Gastroesophageal sphincter (tissue), 4 donors: ENCODE data around the gene ITCH. TPM values are rescaled to one million over a fixed set of nuclear protein-coding genes. Genes with fewer than 3 reads are reported as not detected.
"Not testable (repeated sequence)": the region's sequence is repeated elsewhere in the genome, so short reads cannot be mapped to it uniquely, and the experiment has no call there.

Experiments used
- ATAC-seq: fragments of 150-250 bp; one replicate; pipeline ENCODE4 v1.9.1; 2016; ENCODE audit warnings: mild to moderate bottlenecking, moderate library complexity
- H3K27ac ChIP-seq, 4 donors: fragments of 200-600 bp; sonication (generic) in 3 of 4; 1 replicate in 3 of 4; 2 replicates in 1 of 4; pipeline ENCODE4 v1.5.1; 2016 to 2019
- H3K27me3 ChIP-seq: fragments of 200-600 bp; sonication (generic); one replicate; pipeline ENCODE4 v1.5.1; 2019
- H3K36me3 ChIP-seq, 2 donors: fragments of 200-600 bp; sonication (generic); one replicate each; pipeline ENCODE4 v1.5.1; 2019; ENCODE audit warnings: control low read depth in 1 of 2
- H3K4me1 ChIP-seq, 3 donors: fragments of 200-600 bp; sonication (generic); 1 replicate in 2 of 3; 2 replicates in 1 of 3; pipeline ENCODE4 v1.5.1; 2016 to 2019; ENCODE audit warnings: control low read depth in 2 of 3
- H3K4me3 ChIP-seq, 2 donors: fragments of 200-600 bp; sonication (generic); one replicate each; pipeline ENCODE4 v1.5.1; 2019; ENCODE audit warnings: mild to moderate bottlenecking in 1 of 2, moderate library complexity in 1 of 2
- H3K9me3 ChIP-seq, 3 donors: fragments of 200-600 bp; sonication (generic); one replicate each; pipeline ENCODE4 v1.5.1; 2017 to 2019; ENCODE audit warnings: control low read depth in 2 of 3
- EP300 ChIP-seq: sonication (generic); formaldehyde crosslinking; IDR thresholded peaks from one replicate; pipeline ENCODE4 v1.6.1; 2017; ENCODE audit warnings: antibody characterized with exemption, mild to moderate bottlenecking
- POLR2A ChIP-seq, 2 donors: fragments of 450-650 bp; IDR thresholded peaks; one replicate each; pipeline ENCODE4 v1.6.1; 2017; ENCODE audit warnings: antibody characterized with exemption in 2 of 2, mild to moderate bottlenecking in 2 of 2, moderate library complexity in 1 of 2
- POLR2AphosphoS5 ChIP-seq: sonication (generic); formaldehyde crosslinking; IDR thresholded peaks from one replicate; pipeline ENCODE4 v1.6.1; 2017; ENCODE audit warnings: antibody characterized with exemption
- WGBS, 2 donors: methylation state at CpG; one replicate each; pipeline ENCODE4 v1.1.5; 2018; ENCODE audit warnings: low coverage in 1 of 2; 5-methylcytosine and 5-hydroxymethylcytosine counted together
- total RNA-seq, 4 donors: library from RNA; depleted of rRNA; stranded (reverse); fragments of >200 nt; gene quantifications; one replicate each; pipeline ENCODE4 v1.1.0, GENCODE V29; 2016
- TF ChIP-seq, protein P1 (sequence below), 4 experiments: fragments of 200-600 bp in 2 of 4; fragments of 450-650 bp in 2 of 4; sonication (generic) in 1 of 4; IDR thresholded peaks; one replicate each; pipeline ENCODE4 v1.5.1; 2017 to 2019; ENCODE audit warnings: antibody characterized with exemption in 4 of 4, mild to moderate bottlenecking in 2 of 4, moderate library complexity in 2 of 4

The ITCH gene
- total RNA-seq, 4 donors from 2014 or later: 59.5 to 75.5 (median 65.1) TPM

DNA sequence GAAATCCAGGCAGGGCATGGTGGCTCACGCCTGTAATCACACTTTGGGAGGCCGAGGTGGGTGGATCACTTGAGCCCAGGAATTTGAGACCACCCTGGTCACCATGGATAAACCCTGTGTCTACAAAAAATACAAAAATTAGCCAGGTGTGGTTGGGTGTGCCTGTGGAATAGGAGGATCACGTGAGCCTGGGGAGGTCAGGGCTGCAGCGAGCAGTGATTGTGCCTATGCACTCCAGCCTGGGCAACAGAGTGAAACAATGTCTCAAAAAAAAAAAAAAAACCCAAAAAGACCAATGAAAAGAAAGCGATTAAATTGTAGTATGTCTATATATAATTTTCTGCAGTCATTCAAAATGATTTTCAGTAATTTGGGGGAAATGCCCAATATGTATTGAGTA lies 70.3 kb downstream of the ITCH start:
- H3K4me1 ChIP-seq: peaks cover 0 to 9% (median 0%) of the 10 kb centered on the region in 3 donors
- ATAC-seq: no peak
- H3K27ac ChIP-seq: no peak overlapping the region
- no peaks in the 10 kb centered on the region for H3K27me3 ChIP-seq
- H3K9me3 ChIP-seq: no peaks in the 10 kb centered on the region
- TF ChIP-seq EP300: no peak
- TF ChIP-seq, protein P1, sequence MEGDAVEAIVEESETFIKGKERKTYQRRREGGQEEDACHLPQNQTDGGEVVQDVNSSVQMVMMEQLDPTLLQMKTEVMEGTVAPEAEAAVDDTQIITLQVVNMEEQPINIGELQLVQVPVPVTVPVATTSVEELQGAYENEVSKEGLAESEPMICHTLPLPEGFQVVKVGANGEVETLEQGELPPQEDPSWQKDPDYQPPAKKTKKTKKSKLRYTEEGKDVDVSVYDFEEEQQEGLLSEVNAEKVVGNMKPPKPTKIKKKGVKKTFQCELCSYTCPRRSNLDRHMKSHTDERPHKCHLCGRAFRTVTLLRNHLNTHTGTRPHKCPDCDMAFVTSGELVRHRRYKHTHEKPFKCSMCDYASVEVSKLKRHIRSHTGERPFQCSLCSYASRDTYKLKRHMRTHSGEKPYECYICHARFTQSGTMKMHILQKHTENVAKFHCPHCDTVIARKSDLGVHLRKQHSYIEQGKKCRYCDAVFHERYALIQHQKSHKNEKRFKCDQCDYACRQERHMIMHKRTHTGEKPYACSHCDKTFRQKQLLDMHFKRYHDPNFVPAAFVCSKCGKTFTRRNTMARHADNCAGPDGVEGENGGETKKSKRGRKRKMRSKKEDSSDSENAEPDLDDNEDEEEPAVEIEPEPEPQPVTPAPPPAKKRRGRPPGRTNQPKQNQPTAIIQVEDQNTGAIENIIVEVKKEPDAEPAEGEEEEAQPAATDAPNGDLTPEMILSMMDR (IDR thresholded peaks at IDR 0.05): no peak
- TF ChIP-seq POLR2A (IDR thresholded peaks at IDR 0.05): no peak
- TF ChIP-seq POLR2AphosphoS5: no peak
- peaks cover 0 to 42% of the 10 kb centered on the region in 2 donors for H3K36me3 ChIP-seq
- 100% methylated on average over 2 to 4 of the region's 5 CpGs for WGBS, 2 donors
- no peak overlapping the region for H3K4me3 ChIP-seq

DNA sequence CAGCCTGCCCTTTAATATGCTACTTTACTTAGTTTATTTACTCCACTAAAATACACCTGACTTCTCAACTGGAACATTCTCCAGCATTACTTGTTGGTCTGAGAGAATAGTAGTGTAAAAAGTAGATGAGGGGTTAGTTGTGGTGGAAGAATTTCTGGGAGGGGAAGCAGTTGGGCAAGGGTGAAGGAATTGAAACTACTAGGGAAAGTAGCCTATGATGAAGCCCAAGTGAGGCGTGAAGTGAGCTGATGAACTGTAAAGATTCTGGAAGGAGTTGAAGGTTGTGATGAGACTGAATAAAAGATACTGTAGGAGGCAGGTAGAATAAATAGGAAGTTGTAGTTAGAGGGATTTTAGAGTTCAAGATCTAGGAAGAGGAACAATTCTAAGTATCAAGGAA lies 72.5 kb downstream of the ITCH start:
- TF ChIP-seq POLR2AphosphoS5: no peak
- Histone ChIP-seq H3K9me3 (no peaks in the 10 kb centered on the region), H3K4me3 (no peak overlapping the region), H3K27me3 (no peaks in the 10 kb centered on the region), H3K4me1 (peaks cover 0 to 9% (median 0%) of the 10 kb centered on the region in 3 donors), H3K36me3 (peaks cover 0 to 48% of the 10 kb centered on the region in 2 donors), H3K27ac (no peak overlapping the region)
- ATAC-seq: no peak
- whole genome bisulfite sequencing, 2 donors: 100% methylated on average over 1 of the region's 1 CpG

DNA sequence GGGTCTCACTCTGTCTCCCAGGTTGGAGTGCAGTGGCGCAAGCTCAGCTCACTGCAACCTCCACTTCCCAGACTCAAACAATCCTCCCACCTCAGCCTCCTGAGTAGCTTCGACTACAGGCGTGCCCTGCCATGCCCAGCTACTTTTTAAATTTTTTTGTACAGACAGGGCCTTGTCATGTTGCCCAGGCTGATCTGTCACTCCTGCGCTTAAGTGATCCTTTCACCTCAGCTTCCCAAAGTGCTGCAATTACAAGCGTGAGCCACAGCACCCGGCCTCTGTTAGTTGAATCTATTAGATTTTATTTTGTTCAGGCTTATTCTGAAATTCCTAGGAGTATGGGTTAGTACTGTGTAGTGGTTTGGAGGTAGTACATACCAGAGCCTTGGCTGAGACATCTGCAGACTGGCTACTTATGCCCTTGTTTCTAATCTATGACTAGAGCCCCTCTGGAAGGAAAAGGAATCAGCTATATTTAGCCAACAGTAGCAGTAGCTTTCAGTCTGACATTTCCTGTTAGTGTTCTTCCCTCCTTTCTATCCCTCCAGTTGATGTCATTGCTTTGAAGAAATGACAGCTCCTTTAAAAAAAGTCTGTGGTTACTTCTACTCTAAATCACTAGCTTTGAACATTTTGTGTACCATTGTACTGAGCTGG lies 74.4 kb downstream of the ITCH start:
- Histone ChIP-seq H3K9me3 (no peaks in the 10 kb centered on the region), H3K36me3 (peaks cover 0 to 60% of the 10 kb centered on the region in 2 donors), H3K4me1 (peaks cover 0 to 9% (median 0%) of the 10 kb centered on the region in 3 donors), H3K27ac (no peak overlapping the region), H3K4me3 (no peak overlapping the region), H3K27me3 (no peaks in the 10 kb centered on the region)
- 71 to 82% methylated on average over 6 of the region's 6 CpGs for WGBS, 2 donors
- TF ChIP-seq EP300 (no peak), POLR2AphosphoS5 (no peak), POLR2A (IDR thresholded peaks at IDR 0.05) (no peak)
- TF ChIP-seq, protein P1 (IDR thresholded peaks at IDR 0.05): no peak
- ATAC-seq: no peak

DNA sequence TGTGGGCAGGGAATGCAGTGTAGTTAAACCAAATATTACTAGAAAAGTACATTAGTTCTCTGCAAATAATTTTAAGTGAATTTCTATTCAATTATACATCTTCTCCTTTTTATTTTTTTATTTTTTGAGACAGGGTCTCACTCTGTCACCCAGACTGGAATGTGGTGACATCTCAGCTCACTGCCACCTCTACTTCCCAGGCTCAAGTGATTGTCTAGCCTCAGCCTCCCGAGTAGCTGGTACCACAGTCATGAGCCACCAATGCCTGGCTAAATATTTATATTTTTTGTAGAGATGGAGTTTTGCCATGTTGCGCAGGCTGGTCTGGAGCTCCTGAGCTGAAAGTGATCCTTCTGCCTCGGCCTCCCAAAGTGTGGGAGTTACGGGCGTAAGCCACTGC lies 76.1 kb downstream of the ITCH start:
- Histone ChIP-seq H3K36me3 (peaks cover 0 to 71% of the 10 kb centered on the region in 2 donors), H3K4me3 (no peak overlapping the region), H3K27me3 (no peaks in the 10 kb centered on the region), H3K4me1 (peaks cover 0 to 9% (median 0%) of the 10 kb centered on the region in 3 donors), H3K27ac (no peak overlapping the region), H3K9me3 (no peaks in the 10 kb centered on the region)
- TF ChIP-seq POLR2A (IDR thresholded peaks at IDR 0.05) (no peak), POLR2AphosphoS5 (no peak), EP300 (no peak)
- TF ChIP-seq, protein P1 (IDR thresholded peaks at IDR 0.05): no peak
- no peak for ATAC-seq
- WGBS, 2 donors: 91 to 94% methylated on average over 5 of the region's 5 CpGs

DNA sequence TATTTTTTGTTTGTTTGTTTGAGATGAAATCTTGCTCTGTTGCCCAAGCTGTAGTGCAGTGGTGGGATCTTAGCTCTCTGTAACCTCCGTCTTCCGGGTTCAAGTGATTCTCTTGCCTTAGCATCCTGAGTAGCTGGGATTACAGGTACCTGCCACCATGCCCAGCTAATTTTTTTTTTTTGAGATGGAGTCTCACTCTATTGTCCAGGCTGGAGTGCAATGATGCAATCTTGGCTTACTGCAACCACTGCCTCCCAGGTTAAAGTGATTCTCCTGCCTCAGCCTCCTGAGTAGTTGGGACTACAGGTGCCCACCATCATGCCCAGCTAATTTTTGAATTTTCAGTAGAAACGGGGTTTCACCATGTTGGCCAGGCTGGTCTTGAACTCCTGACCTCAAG lies 78.3 kb downstream of the ITCH start:
- peaks cover 0 to 92% of the 10 kb centered on the region in 2 donors for H3K36me3 ChIP-seq
- not testable (repeated sequence) for H3K27me3 ChIP-seq, H3K27ac ChIP-seq, H3K4me1 ChIP-seq, H3K4me3 ChIP-seq, ATAC-seq, H3K9me3 ChIP-seq
- 100% methylated on average over 2 of the region's 3 CpGs for WGBS, 2 donors

DNA sequence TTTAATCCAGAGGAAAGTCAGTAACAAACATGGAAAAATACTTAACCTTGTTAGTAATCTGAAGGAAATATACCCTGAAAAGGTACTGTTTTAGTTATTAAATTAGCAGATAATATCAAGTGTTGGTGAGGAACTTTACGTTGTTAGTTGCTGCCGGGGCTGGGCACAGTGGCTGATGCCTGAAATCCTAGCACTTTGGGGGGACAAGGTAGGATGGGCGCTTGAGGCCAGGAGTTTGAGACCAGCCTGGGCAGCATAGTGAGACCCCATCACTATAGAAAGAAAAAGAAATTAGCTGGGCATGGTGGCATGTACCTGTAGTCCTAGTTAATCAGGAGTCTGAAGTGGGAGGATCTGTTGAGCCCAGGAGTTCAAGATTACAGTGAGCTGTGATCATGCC lies 80.5 kb downstream of the ITCH start:
- no peaks in the 10 kb centered on the region for H3K27me3 ChIP-seq
- no peak overlapping the region for H3K27ac ChIP-seq
- H3K9me3 ChIP-seq: no peaks in the 10 kb centered on the region
- H3K4me1 ChIP-seq: no peaks in the 10 kb centered on the region
- H3K4me3 ChIP-seq: no peak overlapping the region
- peaks cover 0 to 97% of the 10 kb centered on the region in 2 donors for H3K36me3 ChIP-seq
- no peak for ATAC-seq
- TF ChIP-seq EP300 (no peak), POLR2A (IDR thresholded peaks at IDR 0.05) (no peak), POLR2AphosphoS5 (no peak)
- TF ChIP-seq, protein P1 (IDR thresholded peaks at IDR 0.05): no peak
- whole genome bisulfite sequencing, 2 donors: 100% methylated on average over 2 to 3 of the region's 3 CpGs
